NCI-H510A treated with DMSO at 0.1 percent for 48 hours (cell line): ENCODE results near the gene PCA3.

Experiments used
- DNase-seq: peaks from one replicate; lab custom pipeline; 2025; lab: John Stamatoyannopoulos, UW

PCA3 gene

GRCh38 chr9:76827296-76828080, 63.2 kb downstream of the PCA3 start:
- peak; percentile 11 for DNase-seq

- no peak for DNase-seq
These were observed 64.2 kb downstream of the PCA3 start for GRCh38 chr9:76828447-76828846.

- DNase-seq, result peak; percentile 22
These were observed 71.5 kb downstream of the PCA3 start for GRCh38 chr9:76835571-76836283.
